Measurements from ENCODE around the gene PCARE.

DNA sequence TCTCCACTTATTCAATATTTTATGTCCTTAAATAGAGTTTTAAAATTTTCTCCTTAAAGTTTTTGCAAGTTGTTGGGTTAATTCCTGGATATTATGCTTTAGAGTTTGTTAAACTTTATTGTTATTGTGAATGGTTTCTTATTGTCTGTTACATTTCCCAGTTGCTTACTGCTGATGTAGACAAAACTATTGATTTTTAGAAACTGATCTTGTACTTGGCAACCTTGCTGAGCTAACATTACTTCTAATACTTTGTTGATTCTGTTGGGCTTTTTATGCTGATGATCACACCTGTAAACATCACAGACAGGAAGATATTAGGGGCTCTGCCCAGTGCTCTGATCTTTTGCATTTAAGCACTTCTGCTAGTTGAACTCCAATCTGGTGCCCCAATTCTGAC, 38.1 kb upstream of the PCARE start:
- TF ChIP-seq, protein P1, sequence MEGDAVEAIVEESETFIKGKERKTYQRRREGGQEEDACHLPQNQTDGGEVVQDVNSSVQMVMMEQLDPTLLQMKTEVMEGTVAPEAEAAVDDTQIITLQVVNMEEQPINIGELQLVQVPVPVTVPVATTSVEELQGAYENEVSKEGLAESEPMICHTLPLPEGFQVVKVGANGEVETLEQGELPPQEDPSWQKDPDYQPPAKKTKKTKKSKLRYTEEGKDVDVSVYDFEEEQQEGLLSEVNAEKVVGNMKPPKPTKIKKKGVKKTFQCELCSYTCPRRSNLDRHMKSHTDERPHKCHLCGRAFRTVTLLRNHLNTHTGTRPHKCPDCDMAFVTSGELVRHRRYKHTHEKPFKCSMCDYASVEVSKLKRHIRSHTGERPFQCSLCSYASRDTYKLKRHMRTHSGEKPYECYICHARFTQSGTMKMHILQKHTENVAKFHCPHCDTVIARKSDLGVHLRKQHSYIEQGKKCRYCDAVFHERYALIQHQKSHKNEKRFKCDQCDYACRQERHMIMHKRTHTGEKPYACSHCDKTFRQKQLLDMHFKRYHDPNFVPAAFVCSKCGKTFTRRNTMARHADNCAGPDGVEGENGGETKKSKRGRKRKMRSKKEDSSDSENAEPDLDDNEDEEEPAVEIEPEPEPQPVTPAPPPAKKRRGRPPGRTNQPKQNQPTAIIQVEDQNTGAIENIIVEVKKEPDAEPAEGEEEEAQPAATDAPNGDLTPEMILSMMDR (IDR thresholded peaks at IDR 0.05): no peak
- TF ChIP-seq POLR2A (IDR thresholded peaks at IDR 0.05): no peak
